GM21390 (cell line): ENCODE data around the gene ZCCHC13.
A peak's percentile ranks its signal among the peaks of the same experiment; 100 is the strongest.
"Not testable (repeated sequence)": the region's sequence is repeated elsewhere in the genome, so short reads cannot be mapped to it uniquely, and the experiment has no call there.

Experiments
- ATAC-seq: cut with Tn5 transposase; IDR thresholded peaks from one replicate; pipeline ENCODE4 v1.9.1; 2021; ENCODE audit not compliant: unreplicated experiment

The ZCCHC13 gene

DNA sequence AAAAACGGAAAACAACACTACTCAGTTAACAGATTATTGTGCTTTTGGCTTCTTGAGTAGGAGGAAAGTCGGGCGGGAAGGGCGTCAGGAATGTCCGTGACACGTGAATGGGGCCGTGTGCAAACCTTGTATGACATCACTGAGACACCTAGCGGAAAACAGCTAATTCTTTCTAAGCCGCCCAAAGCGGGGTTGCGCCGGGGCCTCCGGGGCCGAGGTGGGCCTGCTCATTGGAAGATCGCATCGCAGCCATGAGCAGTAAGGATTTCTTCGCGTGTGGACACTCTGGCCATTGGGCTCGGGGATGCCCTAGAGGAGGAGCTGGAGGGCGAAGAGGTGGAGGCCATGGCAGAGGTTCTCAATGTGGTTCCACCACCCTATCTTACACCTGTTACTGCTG, at the start of gene ZCCHC13:
Gene ZCCHC13 (plus strand): TSS at position 165 of the 400 bp plus-strand sequence. CDS start 87 bp downstream, at position 252.
- no peak for ATAC-seq

DNA sequence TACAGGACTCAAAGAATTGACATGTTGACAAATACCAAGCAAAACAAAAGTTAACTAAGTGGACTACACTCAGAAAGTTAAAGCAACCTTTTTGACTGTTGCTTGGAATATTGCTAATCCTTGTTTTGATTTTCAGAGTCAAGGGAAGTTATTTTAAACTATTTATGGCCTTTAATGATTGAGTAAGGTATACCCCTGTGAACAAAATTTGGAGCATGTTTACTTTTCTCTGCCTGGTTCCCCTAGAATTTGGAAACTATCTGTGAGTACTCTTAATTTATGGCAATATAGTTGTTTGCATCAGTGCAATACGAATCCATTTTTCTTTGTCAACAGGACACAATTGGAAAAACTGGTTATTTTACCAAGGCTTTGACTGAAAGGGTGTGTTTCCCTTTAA, 45.9 kb upstream of the ZCCHC13 start:
- ATAC-seq, result not testable (repeated sequence)

GRCh38 chrX:74259885-74260491, 44.0 kb upstream of the ZCCHC13 start:
- no peak for ATAC-seq

DNA sequence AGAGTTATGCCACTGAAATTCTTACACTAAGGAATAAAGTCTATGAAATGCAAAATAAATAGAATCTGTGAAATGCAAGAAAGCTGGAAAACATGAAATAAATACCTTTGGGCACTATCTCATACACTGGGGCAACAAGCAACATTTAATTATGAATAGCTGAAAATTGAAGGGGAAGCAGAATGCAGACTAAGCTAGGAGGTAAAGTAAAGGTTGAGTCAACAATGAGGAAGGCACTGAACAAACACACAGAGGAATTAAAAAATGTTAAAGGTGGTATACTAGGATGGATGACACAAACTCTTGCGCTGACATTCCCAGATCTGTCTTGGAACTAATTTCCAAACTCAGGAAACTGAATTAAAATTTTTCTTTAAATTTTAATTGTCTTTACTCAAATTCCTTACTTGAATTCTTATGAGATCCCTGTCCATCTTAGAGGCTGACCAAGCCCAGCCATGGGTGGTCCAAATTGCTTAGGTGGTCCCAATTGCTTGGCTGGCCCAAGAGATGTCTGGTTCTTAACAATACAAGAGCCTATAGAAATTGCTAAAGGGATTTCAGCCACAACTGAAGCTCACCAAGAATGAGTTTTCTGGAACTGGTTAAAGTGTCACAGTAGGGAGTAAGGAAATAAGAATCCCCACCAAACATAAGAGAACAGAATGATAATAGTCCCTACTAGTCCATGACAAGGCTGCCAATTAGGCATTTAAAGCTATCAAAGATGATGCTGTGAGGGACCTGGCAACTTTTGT, 41.3 kb upstream of the ZCCHC13 start:
- no peak for ATAC-seq

- no peak for ATAC-seq
Measured at GRCh38 chrX:74270393-74270792, 33.6 kb upstream of the ZCCHC13 start.

- ATAC-seq, result peak; percentile 91
Measured at GRCh38 chrX:74272230-74272629, 31.8 kb upstream of the ZCCHC13 start.

DNA sequence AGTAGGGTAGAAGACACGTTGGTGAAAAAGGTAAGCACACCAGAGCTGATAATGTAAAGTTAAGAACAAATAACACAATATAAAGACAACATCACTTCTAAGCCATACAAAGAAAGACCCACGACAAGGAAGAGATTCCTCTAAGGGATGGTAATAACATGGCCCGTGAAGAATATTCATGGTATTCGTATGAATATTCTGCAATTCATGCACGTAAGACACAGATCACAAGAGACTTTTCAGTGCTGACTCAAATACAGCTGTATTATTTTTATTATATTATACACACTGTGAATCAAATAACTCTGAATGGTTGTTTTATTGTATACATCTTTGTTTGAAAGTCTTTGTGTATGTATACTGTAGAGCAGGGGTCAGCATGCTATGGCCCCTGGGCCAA, 29.5 kb upstream of the ZCCHC13 start:
- no peak for ATAC-seq

DNA sequence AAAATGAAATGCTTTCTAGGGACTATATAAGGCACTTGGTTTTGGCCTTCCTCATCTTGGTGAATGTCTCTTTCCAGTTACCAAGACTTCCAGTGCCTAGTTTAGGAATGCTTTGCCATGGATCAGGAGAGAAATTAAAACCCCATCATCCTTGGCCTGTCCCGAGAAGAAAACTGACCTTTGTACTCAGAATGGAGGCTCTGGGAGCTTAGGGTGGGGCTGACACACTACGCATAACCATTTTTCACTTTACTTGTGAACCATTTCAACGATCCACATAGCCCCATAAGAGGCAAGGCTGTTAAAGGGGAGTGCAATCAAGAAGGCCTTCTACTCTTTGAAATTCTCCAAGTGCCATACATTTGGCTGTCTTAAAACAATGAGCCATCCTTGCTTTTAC, 26.7 kb upstream of the ZCCHC13 start:
- no peak for ATAC-seq

- no peak for ATAC-seq
Measured at GRCh38 chrX:74277846-74278245, 26.1 kb upstream of the ZCCHC13 start.

DNA sequence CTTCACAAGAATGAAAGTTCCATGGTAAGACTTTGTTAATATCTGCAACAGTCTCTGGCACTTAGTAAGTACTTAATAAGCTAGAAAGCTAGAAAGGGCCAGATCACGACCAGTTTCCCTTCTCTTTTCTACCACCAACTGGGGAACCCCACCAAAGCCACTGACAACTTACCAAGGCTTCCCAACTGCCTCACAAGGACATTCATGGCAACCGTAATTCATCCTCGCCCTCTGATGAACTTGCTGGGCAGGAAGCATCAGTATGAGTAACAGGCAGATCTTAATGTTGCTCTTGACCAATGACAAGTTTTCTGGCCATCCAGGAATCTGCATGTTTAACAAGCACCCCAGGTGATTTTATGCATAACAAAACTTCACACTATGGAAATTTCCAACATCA, 23.2 kb upstream of the ZCCHC13 start:
- peak; percentile 74 for ATAC-seq

DNA sequence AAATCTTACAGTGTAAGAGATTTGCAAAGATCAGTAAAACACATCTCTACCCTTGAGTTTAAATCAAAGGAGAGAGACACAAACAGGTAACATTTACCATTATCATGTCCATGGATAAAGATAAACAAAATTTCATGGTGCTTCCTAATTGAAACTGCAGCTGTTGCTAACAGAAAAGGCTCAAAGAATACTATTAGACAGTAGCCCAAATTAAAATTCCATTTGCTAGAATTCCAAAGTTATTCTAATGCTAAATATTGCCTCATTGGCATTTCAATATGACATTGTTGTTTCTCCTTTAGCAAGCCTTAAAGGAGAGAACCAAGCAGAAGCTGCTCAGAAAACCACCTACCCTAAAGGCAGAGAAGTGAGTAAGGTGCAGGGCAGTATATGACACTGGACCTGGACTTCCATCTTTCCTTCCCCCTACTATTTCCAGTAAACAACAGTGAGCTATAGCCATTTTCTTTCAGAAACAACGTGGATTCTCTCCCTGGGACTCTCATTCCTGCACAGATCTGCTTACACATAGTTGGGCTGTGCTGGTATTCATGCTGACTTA, 19.5 kb upstream of the ZCCHC13 start:
- no peak for ATAC-seq

DNA sequence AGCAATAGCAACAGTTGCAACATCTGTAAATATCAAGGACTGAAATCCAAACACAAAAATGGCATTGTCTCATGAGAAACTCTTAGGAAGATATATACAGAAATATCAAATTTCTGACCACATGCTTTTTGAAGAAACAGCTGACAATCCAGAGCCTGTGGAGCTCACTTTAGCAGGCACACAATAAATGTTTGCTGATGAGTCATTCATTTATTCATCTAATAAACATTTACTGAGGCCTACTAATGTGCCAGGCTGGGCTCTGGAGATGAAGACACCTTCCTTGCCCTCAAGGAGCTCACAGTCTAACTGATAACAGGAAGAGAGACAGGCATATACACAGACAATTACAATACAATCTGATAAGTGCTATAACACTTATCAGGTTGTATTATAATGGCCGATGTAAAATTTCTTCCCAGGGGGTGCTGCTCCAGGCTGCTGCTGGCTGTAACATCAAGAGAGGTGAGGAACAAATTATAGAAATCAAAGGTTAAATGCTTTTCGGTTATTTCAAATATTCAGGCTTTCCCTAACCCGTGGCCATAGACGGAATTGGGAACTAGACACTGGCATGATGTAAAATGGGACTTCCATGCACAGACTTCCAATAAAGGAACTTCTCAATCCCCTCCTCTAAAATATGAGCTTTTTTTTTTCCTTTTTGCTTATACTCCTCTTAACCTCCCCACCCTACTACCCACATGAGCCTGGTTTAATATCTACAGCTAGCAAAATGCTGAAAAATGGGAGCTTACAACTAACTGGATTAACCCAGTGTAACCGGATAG, 16.8 kb upstream of the ZCCHC13 start:
- no peak for ATAC-seq

GRCh38 chrX:74291577-74291963, 12.4 kb upstream of the ZCCHC13 start:
- ATAC-seq, result no peak

- peak; percentile 87 for ATAC-seq
Measured at GRCh38 chrX:74291964-74292807, 11.8 kb upstream of the ZCCHC13 start.

- ATAC-seq, result peak; percentile 8
Measured at GRCh38 chrX:74292808-74293123, 11.2 kb upstream of the ZCCHC13 start.

DNA sequence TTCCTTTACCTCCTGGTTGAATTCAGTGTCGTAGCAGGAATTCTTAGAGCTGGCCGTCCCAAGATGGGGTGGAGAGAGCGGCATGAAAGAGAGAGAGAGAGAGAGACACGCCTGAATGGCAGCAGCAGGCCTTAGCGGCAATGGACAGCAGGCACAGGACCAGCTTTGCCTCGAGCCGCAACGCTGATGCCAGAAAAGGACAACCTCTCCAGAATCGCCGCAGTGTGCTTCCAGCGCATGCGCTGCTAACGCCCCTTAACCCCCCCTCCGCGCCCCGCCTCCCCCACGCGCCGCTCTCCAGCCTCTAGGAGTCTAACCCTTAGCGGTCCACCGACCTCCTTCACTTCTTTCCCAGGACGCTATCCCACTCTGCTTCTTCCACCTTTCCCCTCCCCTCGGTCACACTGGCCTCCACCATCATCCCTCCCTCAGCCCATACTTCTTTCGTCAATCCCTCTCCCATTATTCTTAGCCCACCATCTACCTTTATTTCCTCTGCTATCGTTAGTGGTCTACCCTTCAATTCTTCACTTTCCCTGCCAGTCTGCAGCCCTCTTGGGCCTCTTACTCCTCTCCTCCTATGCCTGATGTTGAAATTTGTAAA, 10.5 kb upstream of the ZCCHC13 start:
- ATAC-seq, result peak; percentile 38

GRCh38 chrX:74295101-74295500, 8.9 kb upstream of the ZCCHC13 start:
- no peak for ATAC-seq

- ATAC-seq, result no peak
Measured at GRCh38 chrX:74297766-74298165, 6.2 kb upstream of the ZCCHC13 start.

DNA sequence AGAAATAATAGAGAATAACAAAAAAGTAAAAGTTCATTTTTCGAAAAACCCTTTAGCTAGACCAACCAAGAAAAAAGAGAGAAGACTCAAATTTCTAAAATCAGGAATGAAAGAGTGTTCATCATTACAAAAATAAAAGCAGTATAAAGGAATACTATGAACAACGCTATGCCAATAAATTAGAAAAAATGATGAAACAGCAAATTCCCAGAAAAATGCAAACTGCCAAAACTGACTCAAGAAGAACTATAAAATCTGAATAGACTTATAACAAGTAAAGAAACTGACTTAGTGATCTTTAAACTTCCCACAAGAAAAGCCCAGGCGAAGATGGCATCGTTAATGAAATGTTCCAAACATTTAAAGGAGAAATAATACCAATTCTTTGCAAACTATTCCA, 3.1 kb upstream of the ZCCHC13 start:
- ATAC-seq, result no peak

DNA sequence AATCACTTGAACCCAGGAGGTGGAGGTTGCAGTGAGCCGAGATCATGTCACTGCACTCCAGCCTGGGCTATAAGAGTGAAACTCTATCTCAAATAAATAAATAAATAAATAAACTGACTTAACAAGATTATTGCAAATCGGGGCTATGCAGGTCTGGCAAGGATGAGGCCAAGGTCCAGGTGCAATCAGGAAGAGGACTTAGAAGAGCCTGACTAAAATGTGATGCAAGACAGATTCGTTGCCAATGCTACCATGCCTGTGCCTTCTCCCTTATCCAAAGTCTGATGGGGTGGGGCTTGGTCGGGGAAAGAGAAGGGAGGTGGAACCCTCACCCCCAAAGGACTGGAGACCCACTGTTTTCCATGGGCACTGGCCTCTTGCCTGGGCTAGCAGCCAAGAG, 14.7 kb downstream of the ZCCHC13 start:
- no peak for ATAC-seq
